ENCODE data around the gene ZC3H10.
"Not testable (repeated sequence)": the region's sequence is repeated elsewhere in the genome, so short reads cannot be mapped to it uniquely, and the experiment has no call there.

The ZC3H10 gene

GRCh38 chr12:56156464-56157200, 38.6 kb downstream of the ZC3H10 start:
- not testable (repeated sequence) for DNase-seq

GRCh38 chr12:56157201-56158028, 39.3 kb downstream of the ZC3H10 start:
- DNase-seq, result peak; percentile 77

- peak; percentile 94 for DNase-seq
Observed at GRCh38 chr12:56158029-56158925, 40.2 kb downstream of the ZC3H10 start, which contains the start of gene MYL6. TSS of gene MYL6 (plus strand) at chr12:56158359. CDS start at chr12:56158402, 43 bp downstream.

GRCh38 chr12:56158926-56159461, 40.9 kb downstream of the ZC3H10 start:
- peak; percentile 58 for DNase-seq

GRCh38 chr12:56159482-56160192, 41.6 kb downstream of the ZC3H10 start:
- DNase-seq, result no peak

DNA sequence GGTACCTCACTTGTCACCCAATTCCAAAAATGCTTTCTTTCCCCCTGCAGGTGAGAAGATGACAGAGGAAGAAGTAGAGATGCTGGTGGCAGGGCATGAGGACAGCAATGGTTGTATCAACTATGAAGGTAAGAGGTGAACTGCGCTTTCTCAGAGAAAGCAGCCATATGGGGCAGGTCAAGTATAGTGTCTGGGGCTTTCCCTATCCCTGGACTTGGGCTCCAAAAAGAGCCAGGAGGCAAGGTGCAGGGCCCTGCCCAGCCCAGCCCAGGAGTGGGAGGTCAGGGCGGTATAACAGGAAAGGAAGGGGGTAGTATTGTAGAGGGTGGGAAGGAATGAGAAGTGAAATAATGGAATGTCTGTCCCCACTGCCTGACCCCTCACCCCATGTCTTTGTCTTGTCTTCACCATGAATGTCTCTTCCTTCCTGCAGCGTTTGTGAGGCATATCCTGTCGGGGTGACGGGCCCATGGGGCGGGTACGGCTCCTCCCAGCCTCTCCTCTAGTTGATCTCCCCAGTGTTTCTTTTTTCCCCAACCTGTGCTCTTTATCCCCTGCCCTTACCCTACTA, 42.2 kb downstream of the ZC3H10 start:
- no peak for DNase-seq

DNA sequence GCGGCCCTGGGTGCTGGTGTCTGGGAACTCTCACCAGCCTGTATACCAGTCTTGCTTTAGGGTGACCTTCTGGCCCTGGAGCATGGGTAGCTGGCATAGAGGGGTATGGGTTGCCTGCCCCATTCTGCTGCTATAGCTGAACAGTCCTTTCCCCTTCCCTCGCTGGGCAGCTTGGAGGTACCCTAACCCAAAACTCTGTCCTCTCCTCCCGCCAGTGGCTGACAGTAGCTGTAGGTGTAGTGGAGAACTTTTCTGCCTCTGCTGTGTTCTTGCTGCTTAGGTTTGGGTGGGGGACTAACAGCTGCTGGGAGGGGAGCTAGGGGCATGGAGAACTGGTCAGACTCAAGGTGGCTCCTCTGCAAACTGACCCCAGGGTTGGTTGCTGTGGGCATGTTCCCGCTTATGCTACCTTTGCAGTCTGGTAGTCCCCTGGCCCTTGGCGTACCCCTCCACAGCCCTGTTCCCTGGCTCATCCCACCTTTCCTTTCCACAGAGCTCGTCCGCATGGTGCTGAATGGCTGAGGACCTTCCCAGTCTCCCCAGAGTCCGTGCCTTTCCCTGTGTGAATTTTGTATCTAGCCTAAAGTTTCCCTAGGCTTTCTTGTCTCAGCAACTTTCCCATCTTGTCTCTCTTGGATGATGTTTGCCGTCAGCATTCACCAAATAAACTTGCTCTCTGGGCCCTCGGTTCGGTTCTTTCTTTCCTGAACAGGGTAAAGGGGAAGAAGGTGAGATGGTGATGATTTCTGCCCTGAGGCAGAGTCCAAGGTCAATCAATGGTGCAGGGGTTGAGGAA, 43.0 kb downstream of the ZC3H10 start:
- DNase-seq, result no peak

DNA sequence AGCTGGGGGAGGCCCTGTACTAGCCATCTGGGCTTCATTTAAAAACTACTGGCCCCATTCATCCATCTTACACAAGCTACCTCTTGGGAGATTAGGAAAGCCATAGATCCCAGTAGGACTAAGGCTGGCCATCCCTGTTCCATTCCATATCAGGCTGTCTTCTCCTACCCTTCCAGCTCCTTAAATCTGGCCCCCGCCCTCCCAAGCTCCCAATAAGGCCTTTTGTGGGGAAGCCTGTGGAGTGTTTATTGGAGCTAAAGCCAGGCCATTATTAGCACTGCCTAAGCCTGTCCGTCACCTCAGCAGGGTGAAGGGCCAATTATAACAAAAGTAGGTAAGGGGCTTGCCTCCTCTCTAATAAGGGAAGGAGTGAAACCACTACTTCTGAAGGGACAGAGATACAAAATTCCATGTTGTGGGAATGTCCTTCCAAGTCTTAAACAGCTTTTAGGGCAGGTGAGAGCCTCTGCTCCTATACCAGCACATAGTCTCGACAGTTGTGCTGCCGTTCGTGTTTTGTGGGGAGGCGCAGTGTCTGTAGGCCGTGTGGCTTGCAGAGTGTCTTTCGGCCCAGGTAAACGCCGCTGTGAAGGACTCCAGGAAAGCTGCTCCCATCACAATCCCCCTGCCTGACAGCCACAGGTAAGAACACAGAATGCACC, 43.8 kb downstream of the ZC3H10 start:
- no peak for DNase-seq

DNA sequence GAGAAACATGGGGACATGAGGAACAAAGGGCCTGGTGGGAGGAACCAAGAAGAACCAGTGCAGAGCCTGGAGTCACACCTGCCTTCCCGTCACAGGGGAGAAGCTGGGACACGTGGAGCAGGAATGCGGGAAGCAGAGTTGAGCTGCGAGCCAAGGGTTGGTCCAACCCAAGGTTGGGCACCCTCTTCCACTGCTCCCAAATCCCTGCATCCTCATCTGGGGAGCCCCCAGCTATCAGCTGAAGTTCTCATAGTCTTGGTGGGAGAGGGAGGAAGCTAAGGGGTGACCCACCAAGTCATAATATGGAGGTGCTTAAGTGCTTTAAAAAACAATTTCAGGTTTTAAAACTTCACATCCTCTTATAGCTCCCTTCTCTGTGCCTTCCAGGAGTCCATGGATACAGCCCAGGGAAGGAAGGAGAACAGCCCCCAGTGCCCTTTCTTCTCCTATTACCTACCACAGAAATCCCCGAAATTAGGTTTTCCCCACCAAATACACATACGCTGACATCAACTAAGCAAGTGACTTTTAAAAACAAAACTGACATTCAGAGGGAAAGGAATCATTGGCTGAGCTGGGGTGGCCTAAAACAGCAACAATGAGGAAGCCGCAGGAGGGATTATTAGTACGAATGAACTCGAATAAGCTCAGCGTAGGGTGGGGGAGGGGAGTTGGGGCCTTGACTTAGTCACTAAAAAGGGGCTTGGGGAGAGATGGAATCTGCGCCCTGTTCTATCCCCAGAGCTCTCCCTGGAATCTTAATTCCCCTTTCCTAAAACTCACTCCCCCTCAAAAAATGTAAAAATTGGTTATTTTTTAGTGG, 44.6 kb downstream of the ZC3H10 start:
- no peak for DNase-seq

GRCh38 chr12:56163533-56164344, 45.7 kb downstream of the ZC3H10 start:
- no peak for DNase-seq

- no peak for DNase-seq
Observed at GRCh38 chr12:56164345-56164729, 46.3 kb downstream of the ZC3H10 start.

DNA sequence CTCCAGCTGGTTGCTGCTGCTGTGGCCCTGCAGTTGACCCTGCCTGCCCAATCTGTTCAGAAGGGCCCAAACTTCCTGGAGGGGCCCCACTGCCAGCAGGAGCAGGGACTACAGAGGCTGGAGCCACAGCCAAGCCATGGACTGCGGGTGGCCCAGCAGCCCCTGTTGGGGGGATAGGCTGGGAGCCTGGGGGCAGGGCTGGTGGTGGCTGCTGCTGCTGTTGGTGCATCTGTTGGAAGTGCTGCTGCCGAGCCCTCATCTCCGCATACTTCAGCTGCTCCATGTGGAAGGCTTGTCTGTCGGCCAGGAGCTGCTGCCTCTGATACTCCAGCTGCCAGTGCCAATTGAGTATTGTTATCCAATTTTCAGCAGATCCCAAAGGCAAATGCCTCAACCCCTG, 47.3 kb downstream of the ZC3H10 start:
- DNase-seq, result no peak

GRCh38 chr12:56169229-56169759, 51.2 kb downstream of the ZC3H10 start:
- no peak for DNase-seq

- no peak for DNase-seq
Observed at GRCh38 chr12:56172839-56173238, 54.8 kb downstream of the ZC3H10 start.

Measured in NCI-H2029 treated with DMSO at 0.1 percent for 48 hours (cell line).